Nephron (organoid): ENCODE results near the gene CDH13.

ENCODE experiments used
- H3K27ac Mint-ChIP-seq, 3 experiments: 2 replicates each; pipeline ENCODE4 v1.8.0; 2020; ENCODE audit warnings: mixed read lengths in 3 of 3, mild to moderate bottlenecking in 2 of 3, moderate library complexity in 1 of 3
- H3K27me3 Mint-ChIP-seq: 2 replicates; pipeline ENCODE4 v1.8.0; 2021; ENCODE audit warnings: low read depth, mild to moderate bottlenecking, moderate library complexity, mixed read lengths
- H3K36me3 Mint-ChIP-seq: 2 replicates; pipeline ENCODE4 v1.8.0; 2020; ENCODE audit warnings: low read depth, mixed read lengths
- H3K4me1 Mint-ChIP-seq: 2 replicates; pipeline ENCODE4 v1.8.0; 2020; ENCODE audit warnings: mixed read lengths
- H3K4me3 Mint-ChIP-seq, 3 experiments: 2 replicates each; pipeline ENCODE4 v1.8.0; 2020; ENCODE audit warnings: mild to moderate bottlenecking in 3 of 3, mixed read lengths in 3 of 3, moderate library complexity in 2 of 3
- H3K9me3 Mint-ChIP-seq: 2 replicates; pipeline ENCODE4 v1.8.0; 2020; ENCODE audit warnings: mixed read lengths
- TF ChIP-seq, protein P1 (sequence below), 3 experiments: fragments of 200-600 bp; sonication (generic); IDR thresholded peaks; one replicate each; pipeline ENCODE4 v1.5.0; 2021; ENCODE audit warnings: antibody characterized with exemption in 3 of 3; ENCODE audit not compliant: unreplicated experiment in 3 of 3

Gene CDH13

DNA sequence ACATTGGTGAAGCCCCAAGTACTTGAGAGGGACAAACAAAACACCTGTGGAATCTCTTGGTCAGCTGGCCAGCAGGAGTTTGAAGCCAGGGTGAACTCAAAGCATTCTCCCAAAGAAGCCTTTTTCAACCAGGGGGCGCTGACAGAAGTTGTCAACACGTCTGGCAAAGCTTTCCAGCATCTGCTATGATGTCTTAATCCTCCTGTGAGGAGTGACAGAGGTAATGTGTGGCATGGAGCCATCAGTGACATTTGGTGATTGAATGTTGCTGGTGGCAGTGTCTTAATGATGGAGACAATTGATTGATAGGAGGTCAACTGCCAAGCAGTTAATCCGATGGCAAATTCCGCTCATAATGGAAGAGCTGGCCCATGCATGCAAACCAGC lies 923.4 kb downstream of the CDH13 start:
- Mint-ChIP-seq H3K4me3 (no peak overlapping the region), H3K27ac (no peak overlapping the region), H3K9me3 (no peaks in the 10 kb centered on the region), H3K36me3 (no peaks in the 10 kb centered on the region), H3K27me3 (peaks cover 4% of the 10 kb centered on the region), H3K4me1 (no peaks in the 10 kb centered on the region)
- TF ChIP-seq, protein P1, sequence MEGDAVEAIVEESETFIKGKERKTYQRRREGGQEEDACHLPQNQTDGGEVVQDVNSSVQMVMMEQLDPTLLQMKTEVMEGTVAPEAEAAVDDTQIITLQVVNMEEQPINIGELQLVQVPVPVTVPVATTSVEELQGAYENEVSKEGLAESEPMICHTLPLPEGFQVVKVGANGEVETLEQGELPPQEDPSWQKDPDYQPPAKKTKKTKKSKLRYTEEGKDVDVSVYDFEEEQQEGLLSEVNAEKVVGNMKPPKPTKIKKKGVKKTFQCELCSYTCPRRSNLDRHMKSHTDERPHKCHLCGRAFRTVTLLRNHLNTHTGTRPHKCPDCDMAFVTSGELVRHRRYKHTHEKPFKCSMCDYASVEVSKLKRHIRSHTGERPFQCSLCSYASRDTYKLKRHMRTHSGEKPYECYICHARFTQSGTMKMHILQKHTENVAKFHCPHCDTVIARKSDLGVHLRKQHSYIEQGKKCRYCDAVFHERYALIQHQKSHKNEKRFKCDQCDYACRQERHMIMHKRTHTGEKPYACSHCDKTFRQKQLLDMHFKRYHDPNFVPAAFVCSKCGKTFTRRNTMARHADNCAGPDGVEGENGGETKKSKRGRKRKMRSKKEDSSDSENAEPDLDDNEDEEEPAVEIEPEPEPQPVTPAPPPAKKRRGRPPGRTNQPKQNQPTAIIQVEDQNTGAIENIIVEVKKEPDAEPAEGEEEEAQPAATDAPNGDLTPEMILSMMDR (IDR thresholded peaks at IDR 0.05; ENCODE audit: unreplicated experiment in 3 of 3): no peak

DNA sequence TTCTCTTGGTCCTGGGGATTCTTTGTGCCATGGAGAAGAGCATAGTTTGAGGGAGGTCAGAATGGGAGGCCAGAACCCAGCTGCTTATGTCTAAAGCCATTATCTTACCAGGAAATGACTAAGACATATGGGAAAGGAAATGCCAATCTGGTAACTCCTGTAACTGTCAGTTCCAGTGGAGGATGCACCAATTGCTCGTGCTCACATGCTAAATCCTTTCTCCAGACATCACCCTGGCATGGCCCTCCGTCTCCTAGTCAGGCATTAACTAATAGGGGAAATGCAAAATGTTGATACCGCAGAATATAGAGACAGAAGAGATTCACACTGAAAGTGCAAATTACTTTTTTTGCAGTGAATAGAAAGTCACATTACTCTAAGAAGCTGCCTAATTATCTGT lies 925.5 kb downstream of the CDH13 start:
- Mint-ChIP-seq H3K27me3 (peaks cover 4% of the 10 kb centered on the region), H3K4me3 (no peak overlapping the region), H3K36me3 (no peaks in the 10 kb centered on the region), H3K4me1 (no peaks in the 10 kb centered on the region), H3K9me3 (no peaks in the 10 kb centered on the region), H3K27ac (no peak overlapping the region)
- TF ChIP-seq, protein P1 (IDR thresholded peaks at IDR 0.05; ENCODE audit: unreplicated experiment in 3 of 3): no peak

DNA sequence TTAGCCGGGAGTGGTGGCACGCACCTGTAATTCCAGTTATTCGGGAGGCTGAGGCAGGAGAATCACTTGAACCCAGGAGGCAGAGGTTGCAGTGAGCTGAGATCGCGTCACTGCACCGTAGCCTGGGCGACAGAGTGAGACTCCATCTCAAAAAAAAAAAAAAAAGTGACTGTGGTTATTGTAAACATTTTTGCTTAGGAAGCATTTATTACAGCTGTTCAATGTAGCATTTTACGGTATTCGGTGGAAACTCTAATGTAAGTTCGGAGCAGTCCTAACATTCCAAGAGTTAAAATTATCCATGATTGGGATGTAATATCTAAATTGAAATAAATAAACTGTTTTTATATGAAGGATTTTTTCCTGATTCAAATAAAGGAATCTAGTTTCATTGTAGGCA lies 926.2 kb downstream of the CDH13 start:
- no peaks in the 10 kb centered on the region for H3K9me3 Mint-ChIP-seq
- H3K4me1 Mint-ChIP-seq: no peaks in the 10 kb centered on the region
- no peak overlapping the region for H3K27ac Mint-ChIP-seq
- H3K27me3 Mint-ChIP-seq: peaks cover 4% of the 10 kb centered on the region
- TF ChIP-seq, protein P1 (IDR thresholded peaks at IDR 0.05; ENCODE audit: unreplicated experiment in 3 of 3): no peak
- H3K4me3 Mint-ChIP-seq: no peak overlapping the region
- H3K36me3 Mint-ChIP-seq: no peaks in the 10 kb centered on the region

DNA sequence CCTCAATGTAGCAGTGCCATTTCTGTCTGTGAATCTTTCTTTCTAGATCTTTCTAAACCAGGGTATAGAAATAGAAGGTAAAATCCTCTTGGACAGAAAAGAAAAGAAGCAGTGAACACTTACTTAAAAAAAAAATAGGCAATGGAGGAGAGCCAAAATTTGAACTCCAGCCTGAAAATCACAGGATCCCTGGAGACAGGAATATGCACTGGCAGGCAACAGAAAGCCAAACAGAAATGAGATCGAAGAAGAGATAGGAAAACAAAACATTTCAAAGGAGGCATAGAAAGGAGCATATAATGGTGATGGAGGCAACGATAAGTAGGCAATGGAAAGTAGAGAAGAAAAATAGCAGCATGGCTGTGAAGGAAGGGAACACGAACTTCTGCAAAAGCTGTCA lies 927.3 kb downstream of the CDH13 start:
- Mint-ChIP-seq H3K27ac (no peak overlapping the region), H3K36me3 (no peaks in the 10 kb centered on the region), H3K9me3 (no peaks in the 10 kb centered on the region), H3K4me3 (no peak overlapping the region), H3K27me3 (peaks cover 7% of the 10 kb centered on the region), H3K4me1 (no peaks in the 10 kb centered on the region)
- TF ChIP-seq, protein P1 (IDR thresholded peaks at IDR 0.05; ENCODE audit: unreplicated experiment in 3 of 3): no peak

DNA sequence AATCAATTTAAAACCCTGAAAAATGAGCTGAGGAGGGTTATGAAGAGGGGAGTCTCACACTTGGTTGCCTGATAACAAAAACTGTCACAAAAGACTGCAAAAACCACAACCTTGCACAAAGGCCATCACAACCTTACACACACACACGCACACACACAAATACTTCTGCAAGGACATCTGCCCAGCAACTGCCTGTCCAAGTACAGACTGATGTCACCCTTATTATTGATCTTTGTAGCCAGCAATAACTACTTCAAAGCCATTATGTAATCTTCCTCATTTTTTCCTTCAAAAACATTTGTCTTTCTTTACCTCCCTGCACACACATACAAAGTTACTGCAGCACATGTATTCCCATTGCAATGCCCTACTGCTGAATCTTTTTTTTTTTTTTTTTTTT lies 927.8 kb downstream of the CDH13 start:
- Mint-ChIP-seq H3K36me3 (no peaks in the 10 kb centered on the region), H3K27me3 (peaks cover 8% of the 10 kb centered on the region), H3K4me1 (no peaks in the 10 kb centered on the region), H3K9me3 (no peaks in the 10 kb centered on the region), H3K4me3 (no peak overlapping the region), H3K27ac (no peak overlapping the region)
- TF ChIP-seq, protein P1 (IDR thresholded peaks at IDR 0.05; ENCODE audit: unreplicated experiment in 3 of 3): no peak

DNA sequence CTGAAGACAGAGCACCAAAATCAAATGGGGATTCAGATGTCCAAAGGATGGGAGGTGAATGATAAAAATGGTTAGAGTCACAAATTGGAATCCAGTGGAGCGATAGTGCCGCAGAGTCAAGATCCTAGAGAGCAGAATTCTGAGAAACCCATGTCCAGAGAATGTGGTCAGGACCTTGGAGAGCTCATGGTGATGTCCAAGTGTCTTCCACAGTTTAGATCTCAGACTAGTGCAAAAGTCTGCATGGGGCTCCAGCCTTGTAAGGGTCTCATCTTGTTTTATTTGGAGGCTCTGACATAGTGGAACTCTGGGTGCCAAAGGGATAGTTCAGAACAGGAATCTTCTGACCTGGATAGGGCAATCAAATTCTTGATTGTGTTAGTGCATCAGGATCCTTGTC lies 935.1 kb downstream of the CDH13 start:
- TF ChIP-seq, protein P1 (IDR thresholded peaks at IDR 0.05; ENCODE audit: unreplicated experiment in 3 of 3): no peak
- no peaks in the 10 kb centered on the region for H3K9me3 Mint-ChIP-seq
- peaks cover 20% of the 10 kb centered on the region for H3K27me3 Mint-ChIP-seq
- H3K36me3 Mint-ChIP-seq: no peaks in the 10 kb centered on the region
- H3K4me1 Mint-ChIP-seq: no peaks in the 10 kb centered on the region
- H3K27ac Mint-ChIP-seq: no peak overlapping the region
- no peak overlapping the region for H3K4me3 Mint-ChIP-seq
